Epithelial cell of prostate (primary cell): Measurements from ENCODE around the gene ANKRD53.

Experiments used
- DNase-seq: peaks from one replicate; pipeline ENCODE4 v3.0.0-alpha.2; 2011; ENCODE audit warnings: low read depth, low spot score
- H3K27ac ChIP-seq: fragments of 450-650 bp; 2 replicates; pipeline ENCODE4 v1.5.1; 2017; ENCODE audit warnings: mild to moderate bottlenecking

The ANKRD53 gene

GRCh38 chr2:70978341-70979179 is at the start of gene ANKRD53:
Gene ANKRD53, plus strand, starts transcription at chr2:70978630. Its CDS starts 16 bp downstream, at chr2:70978646.
- peak within 1 kb of the TSS; percentile 26 for H3K27ac ChIP-seq
- DNase-seq, result no peak

GRCh38 chr2:70930371-70931329 is 47.8 kb upstream of the ANKRD53 start:
- DNase-seq, result no peak
- H3K27ac ChIP-seq, result no peak overlapping the region

- H3K27ac ChIP-seq, result no peak overlapping the region
- no peak for DNase-seq
Observed at GRCh38 chr2:70931376-70932000, 46.9 kb upstream of the ANKRD53 start.

- no peak overlapping the region for H3K27ac ChIP-seq
- DNase-seq, result no peak
Observed at GRCh38 chr2:70932631-70933230, 45.7 kb upstream of the ANKRD53 start.

- no peak overlapping the region for H3K27ac ChIP-seq
Observed at GRCh38 chr2:70934981-70935380, 43.4 kb upstream of the ANKRD53 start.

GRCh38 chr2:70935468-70936164 is 42.8 kb upstream of the ANKRD53 start, which contains the start of gene ATP6V1B1:
Gene ATP6V1B1, plus strand, starts transcription at chr2:70935900. Its CDS starts 55 bp downstream, at chr2:70935955.
- no peak for DNase-seq

More at GRCh38 chr2:70934981-70935380, 43.4 kb upstream of the ANKRD53 start:
- DNase-seq, result no peak

GRCh38 chr2:70936165-70936978 is 42.1 kb upstream of the ANKRD53 start:
- no peak for DNase-seq
- H3K27ac ChIP-seq, result no peak overlapping the region

More at GRCh38 chr2:70935468-70936164, 42.8 kb upstream of the ANKRD53 start, which contains the start of gene ATP6V1B1:
- H3K27ac ChIP-seq, result no peak within 1 kb of the TSS

- H3K27ac ChIP-seq, result no peak overlapping the region
- DNase-seq, result no peak
Observed at GRCh38 chr2:70936979-70937811, 41.2 kb upstream of the ANKRD53 start.

GRCh38 chr2:70937866-70938585 is 40.4 kb upstream of the ANKRD53 start:
- H3K27ac ChIP-seq, result no peak overlapping the region
- no peak for DNase-seq

GRCh38 chr2:70938586-70938950 is 39.9 kb upstream of the ANKRD53 start:
- H3K27ac ChIP-seq, result no peak overlapping the region
- no peak for DNase-seq

- no peak overlapping the region for H3K27ac ChIP-seq
- DNase-seq, result no peak
Observed at GRCh38 chr2:70939001-70939838, 39.2 kb upstream of the ANKRD53 start.

- DNase-seq, result no peak
- H3K27ac ChIP-seq, result no peak overlapping the region
Observed at GRCh38 chr2:70939839-70940580, 38.4 kb upstream of the ANKRD53 start.

GRCh38 chr2:70941186-70941585 is 37.2 kb upstream of the ANKRD53 start:
- DNase-seq, result no peak
- H3K27ac ChIP-seq, result no peak overlapping the region

- no peak overlapping the region for H3K27ac ChIP-seq
- no peak for DNase-seq
Observed at GRCh38 chr2:70941701-70942100, 36.7 kb upstream of the ANKRD53 start.

GRCh38 chr2:70942396-70943204 is 35.8 kb upstream of the ANKRD53 start:
- DNase-seq, result no peak
- no peak overlapping the region for H3K27ac ChIP-seq
